Body of pancreas (tissue), 4 donors: ENCODE results near the gene FKBP9.
"Not testable (repeated sequence)": the region's sequence is repeated elsewhere in the genome, so short reads cannot be mapped to it uniquely, and the experiment has no call there.

Experiments
- CTCF ChIP-seq, 7 experiments: fragments of 450-650 bp in 4 of 7; fragments of 200-600 bp in 3 of 7; sonication (generic) in 3 of 7; IDR thresholded peaks; one replicate each; pipeline ENCODE4 v1.5.1; 2016 to 2019; ENCODE audit warnings: antibody characterized with exemption in 7 of 7
- POLR2A ChIP-seq, 3 donors: fragments of 450-650 bp; IDR thresholded peaks; one replicate each; pipeline ENCODE4 v1.6.1; 2016; ENCODE audit warnings: antibody characterized with exemption in 3 of 3, mild to moderate bottlenecking in 2 of 3

DNA sequence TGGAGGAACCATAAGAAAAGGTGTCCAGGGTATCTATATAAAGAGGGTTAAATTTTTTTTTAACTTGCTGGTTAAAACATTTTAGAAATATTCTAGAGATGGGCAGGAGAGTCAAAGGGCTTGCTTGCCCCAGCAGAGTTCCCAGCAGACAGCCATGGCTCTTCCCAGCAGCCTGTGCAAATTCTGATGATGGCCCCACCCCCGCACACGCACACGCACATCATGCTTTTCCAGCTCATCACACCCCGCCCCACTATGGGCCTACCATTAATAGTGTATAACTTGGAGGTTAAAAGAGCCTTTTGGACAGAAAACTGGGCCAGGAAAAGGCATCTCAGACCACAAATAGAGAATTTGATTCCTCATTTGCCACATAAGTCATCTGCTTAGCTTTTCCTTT is 48.5 kb downstream of the FKBP9 start:
- not testable (repeated sequence) for TF ChIP-seq CTCF, POLR2A (IDR thresholded peaks at IDR 0.05)
